SK-N-MC (cell line): Measurements from ENCODE around the gene RACGAP1.

Experiments used
- EZH2 ChIP-seq: fragments of 200-600 bp; sonication (generic); IDR thresholded peaks from one replicate; pipeline ENCODE4 v1.6.1; 2017; ENCODE audit warnings: antibody characterized with exemption
- FOXP2 ChIP-seq: optimal IDR thresholded peaks from 2 replicates; pipeline ENCODE3; 2011; ENCODE audit warnings: mild to moderate bottlenecking, moderate library complexity; ENCODE audit not compliant: insufficient read depth; ENCODE audit errors: extremely low read length, control extremely low read depth
- POLR2AphosphoS5 ChIP-seq: IDR thresholded peaks from 2 replicates; pipeline ENCODE4 v1.6.1; 2012; ENCODE audit warnings: mild to moderate bottlenecking, low read depth, low read length, borderline replicate concordance

DNA sequence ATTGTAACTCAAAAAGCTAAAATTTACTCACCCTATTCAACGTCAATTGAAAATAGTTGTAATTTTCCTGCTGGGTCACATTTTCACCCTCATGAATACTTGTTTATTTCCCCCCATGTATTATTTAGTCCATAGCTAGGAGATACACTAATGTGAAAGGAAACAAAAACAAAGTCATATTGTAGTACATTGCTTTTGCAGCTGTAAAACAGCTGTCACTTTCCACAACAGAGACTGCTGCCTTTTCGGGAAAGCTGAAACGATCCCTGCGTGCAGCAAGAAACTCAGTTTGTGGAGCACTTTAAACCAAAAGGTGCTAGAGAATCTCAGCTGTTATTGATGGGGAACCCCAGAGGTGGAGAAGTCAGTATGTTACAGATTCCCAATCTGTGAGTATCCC, 4.3 kb downstream of the RACGAP1 start:
- TF ChIP-seq EZH2 (no peak), POLR2AphosphoS5 (no peak), FOXP2 (no peak)
